Effector memory CD4-positive, alpha-beta T cell (primary cell): ENCODE measurements around the gene NHEJ1.

Experiments used
- DNase-seq, 3 donors: peaks; one replicate each; pipeline ENCODE4 v3.0.0-alpha.2; 2020
- H3K27ac ChIP-seq: 2 replicates; pipeline ENCODE4 v1.7.0; 2013; ENCODE audit warnings: mild to moderate bottlenecking, low read length, moderate library complexity; ENCODE audit not compliant: insufficient read depth, poor library complexity, severe bottlenecking
- H3K27me3 ChIP-seq: replicated peaks from 2 replicates; pipeline ENCODE4 v1.7.0; 2013; ENCODE audit warnings: mild to moderate bottlenecking, low read length; ENCODE audit not compliant: insufficient read depth, control insufficient read depth, poor library complexity, severe bottlenecking
- H3K36me3 ChIP-seq: 2 replicates; pipeline ENCODE4 v1.7.0; 2013; ENCODE audit warnings: mild to moderate bottlenecking, low read length, moderate library complexity; ENCODE audit not compliant: control insufficient read depth, insufficient read depth
- H3K4me1 ChIP-seq: 2 replicates; pipeline ENCODE4 v1.7.0; 2013; ENCODE audit warnings: low read length, mild to moderate bottlenecking; ENCODE audit not compliant: control insufficient read depth, insufficient read depth, poor library complexity, severe bottlenecking
- H3K4me3 ChIP-seq: 2 replicates; pipeline ENCODE4 v1.7.0; 2013; ENCODE audit warnings: low read length, low read depth, mild to moderate bottlenecking; ENCODE audit not compliant: insufficient read depth, poor library complexity, severe bottlenecking
- H3K9me3 ChIP-seq: 2 replicates; pipeline ENCODE4 v1.7.0; 2013; ENCODE audit warnings: mild to moderate bottlenecking, low read length, moderate library complexity; ENCODE audit not compliant: control insufficient read depth

The NHEJ1 gene

GRCh38 chr2:219111375-219112061 is 49.1 kb downstream of the NHEJ1 start:
- H3K4me1 ChIP-seq = no peaks in the 10 kb centered on the region
- no peaks in the 10 kb centered on the region for H3K36me3 ChIP-seq
- no peaks in the 10 kb centered on the region for H3K9me3 ChIP-seq
- no peak overlapping the region for H3K4me3 ChIP-seq
- no peak for DNase-seq
- H3K27me3 ChIP-seq = no peaks in the 10 kb centered on the region
- no peak overlapping the region for H3K27ac ChIP-seq

GRCh38 chr2:219109471-219109870 is 51.1 kb downstream of the NHEJ1 start:
- Histone ChIP-seq H3K36me3 (no peaks in the 10 kb centered on the region), H3K9me3 (no peaks in the 10 kb centered on the region), H3K4me3 (no peak overlapping the region), H3K27me3 (no peaks in the 10 kb centered on the region), H3K27ac (no peak overlapping the region), H3K4me1 (no peaks in the 10 kb centered on the region)
- peak in 1 of 3 donors; percentile 3 for DNase-seq

- Histone ChIP-seq H3K4me3 (no peak overlapping the region), H3K4me1 (no peaks in the 10 kb centered on the region), H3K27me3 (no peaks in the 10 kb centered on the region), H3K36me3 (no peaks in the 10 kb centered on the region), H3K9me3 (no peaks in the 10 kb centered on the region), H3K27ac (no peak overlapping the region)
- no peak for DNase-seq
These were observed 52.9 kb downstream of the NHEJ1 start for GRCh38 chr2:219107758-219108157.

GRCh38 chr2:219106251-219106650 is 54.4 kb downstream of the NHEJ1 start:
- Histone ChIP-seq H3K4me3 (no peak overlapping the region), H3K27ac (no peak overlapping the region), H3K27me3 (no peaks in the 10 kb centered on the region), H3K36me3 (no peaks in the 10 kb centered on the region), H3K9me3 (no peaks in the 10 kb centered on the region), H3K4me1 (no peaks in the 10 kb centered on the region)
- DNase-seq = no peak

- Histone ChIP-seq H3K36me3 (no peaks in the 10 kb centered on the region), H3K27ac (no peak overlapping the region), H3K27me3 (no peaks in the 10 kb centered on the region), H3K4me1 (no peaks in the 10 kb centered on the region), H3K4me3 (no peak overlapping the region), H3K9me3 (no peaks in the 10 kb centered on the region)
- no peak for DNase-seq
These were observed 56.2 kb downstream of the NHEJ1 start for GRCh38 chr2:219104107-219105035.

- no peak overlapping the region for H3K4me3 ChIP-seq
- no peak overlapping the region for H3K27ac ChIP-seq
- no peaks in the 10 kb centered on the region for H3K4me1 ChIP-seq
- H3K9me3 ChIP-seq = no peaks in the 10 kb centered on the region
- DNase-seq = no peak
- H3K27me3 ChIP-seq = no peaks in the 10 kb centered on the region
- H3K36me3 ChIP-seq = no peaks in the 10 kb centered on the region
These were observed 61.3 kb downstream of the NHEJ1 start for GRCh38 chr2:219099329-219099728.

GRCh38 chr2:219095406-219095935 is 65.1 kb downstream of the NHEJ1 start:
- Histone ChIP-seq H3K4me3 (no peak overlapping the region), H3K27me3 (no peaks in the 10 kb centered on the region), H3K36me3 (no peaks in the 10 kb centered on the region), H3K4me1 (no peaks in the 10 kb centered on the region), H3K27ac (no peak overlapping the region), H3K9me3 (no peaks in the 10 kb centered on the region)
- DNase-seq = no peak

- H3K4me1 ChIP-seq = no peaks in the 10 kb centered on the region
- H3K27me3 ChIP-seq = no peaks in the 10 kb centered on the region
- no peak for DNase-seq
- no peak overlapping the region for H3K4me3 ChIP-seq
- no peak overlapping the region for H3K27ac ChIP-seq
- H3K9me3 ChIP-seq = no peaks in the 10 kb centered on the region
- H3K36me3 ChIP-seq = no peaks in the 10 kb centered on the region
These were observed 66.4 kb downstream of the NHEJ1 start for GRCh38 chr2:219094171-219094570.

GRCh38 chr2:219090436-219091299 is 69.9 kb downstream of the NHEJ1 start:
- no peak overlapping the region for H3K4me3 ChIP-seq
- no peak for DNase-seq
- H3K9me3 ChIP-seq = no peaks in the 10 kb centered on the region
- no peaks in the 10 kb centered on the region for H3K36me3 ChIP-seq
- H3K27me3 ChIP-seq = no peaks in the 10 kb centered on the region
- H3K27ac ChIP-seq = no peak overlapping the region
- H3K4me1 ChIP-seq = no peaks in the 10 kb centered on the region
